A673 (cell line): ENCODE results near the gene ATP1A2. TPM values are rescaled to one million over a fixed set of nuclear protein-coding genes. Genes with fewer than 3 reads are reported as not detected.

Source experiments
- BruUV-seq: library from RNA; stranded (reverse); fragments of 400-500 nt; replicated peaks from 2 replicates; lab custom pipeline; 2021; lab: Mats Ljungman, UMichigan
- CTCF ChIA-PET: fragments of 300-600 bp; sonication (Branson Sonifier 250); formaldehyde crosslinking; loops from one replicate; lab custom pipeline; 2022; ENCODE audit warnings: antibody characterized with exemption; lab: Charles Lee
- POLR2A ChIA-PET: fragments of 300-600 bp; sonication (Branson Sonifier 250); formaldehyde crosslinking; loops from one replicate; lab custom pipeline; 2022; ENCODE audit warnings: antibody characterized with exemption; ENCODE audit not compliant: low non-redundant PET; lab: Charles Lee
- DNase-seq: peaks from one replicate; pipeline ENCODE4 v3.0.0-alpha.2; 2015; ENCODE audit warnings: low spot score
- H3K27ac ChIP-seq: fragments of 200-600 bp; sonication (generic); 2 replicates; pipeline ENCODE4 v1.5.1; 2016; ENCODE audit warnings: mixed run types, low read depth, mild to moderate bottlenecking, mixed read lengths, antibody characterized with exemption, low read length; ENCODE audit not compliant: poor library complexity, severe bottlenecking
- H3K27me3 ChIP-seq: fragments of 200-600 bp; sonication (generic); replicated peaks from 2 replicates; pipeline ENCODE4 v1.6.1; 2017; ENCODE audit warnings: mixed run types, low read depth, mild to moderate bottlenecking, mixed read lengths, antibody characterized with exemption, low read length; ENCODE audit not compliant: insufficient read depth, poor library complexity
- H3K36me3 ChIP-seq: fragments of 200-600 bp; sonication (generic); 2 replicates; pipeline ENCODE4 v1.6.1; 2016; ENCODE audit warnings: mixed run types, mild to moderate bottlenecking, mixed read lengths, antibody characterized with exemption, low read length; ENCODE audit not compliant: insufficient read depth, poor library complexity, severe bottlenecking
- H3K4me1 ChIP-seq: fragments of 200-600 bp; sonication (generic); 2 replicates; pipeline ENCODE4 v1.6.1; 2017; ENCODE audit warnings: mixed run types, mild to moderate bottlenecking, mixed read lengths, antibody characterized with exemption, low read length; ENCODE audit not compliant: insufficient read depth, poor library complexity, severe bottlenecking
- H3K4me3 ChIP-seq: fragments of 200-600 bp; sonication (generic); 2 replicates; pipeline ENCODE4 v1.5.1; 2016; ENCODE audit warnings: low read depth, mixed run types, mild to moderate bottlenecking, mixed read lengths, low read length; ENCODE audit not compliant: poor library complexity, severe bottlenecking
- H3K9me3 ChIP-seq: fragments of 200-600 bp; sonication (generic); 2 replicates; pipeline ENCODE4 v1.6.1; 2016; ENCODE audit warnings: mixed run types, low read depth, mild to moderate bottlenecking, mixed read lengths, antibody characterized with exemption, low read length; ENCODE audit not compliant: poor library complexity, severe bottlenecking
- CTCF ChIP-seq: fragments of 300-800, 200-600 bp; sonication (generic); conservative IDR thresholded peaks from 2 replicates; pipeline ENCODE4 v1.5.1; 2017; ENCODE audit warnings: low read depth, mild to moderate bottlenecking, antibody characterized with exemption, low read length, moderate library complexity, mixed read lengths
- EZH2 ChIP-seq: fragments of 200-600 bp; sonication (generic); IDR thresholded peaks from 2 replicates; pipeline ENCODE4 v1.6.1; 2017; ENCODE audit warnings: borderline replicate concordance, low read depth, mild to moderate bottlenecking, mixed read lengths, antibody characterized with exemption, low read length; ENCODE audit not compliant: poor library complexity, severe bottlenecking
- intact Hi-C: fragments of 100-400 bp; cut with micrococcal nuclease; formaldehyde crosslinking; loops from one replicate; pipeline ENCODE4 v1.10.0; 2022; ENCODE audit not compliant: unreplicated experiment
- total RNA-seq: library from RNA; stranded (reverse); gene quantifications from 2 replicates; pipeline ENCODE4 v1.2.3, GENCODE V29; 2021

Gene ATP1A2
- total RNA-seq, 1 experiment from 2014 or later = not detected

GRCh38 chr1:160113407-160113806, 2.2 kb upstream of the ATP1A2 start:
- no peaks in the 10 kb centered on the region for H3K36me3 ChIP-seq
- TF ChIP-seq CTCF = no peak
- no peak for TF ChIP-seq EZH2
- intact Hi-C loops = no loop called here
- H3K4me1 ChIP-seq = peaks cover 5% of the 10 kb centered on the region
- DNase-seq = no peak
- no peaks in the 10 kb centered on the region for H3K27me3 ChIP-seq
- H3K27ac ChIP-seq = no peak overlapping the region
- CTCF ChIA-PET = no interaction called here
- no peak overlapping the region for H3K4me3 ChIP-seq
- POLR2A ChIA-PET = no interaction called here
- no TSS peak for BruUV-seq
- H3K9me3 ChIP-seq = no peaks in the 10 kb centered on the region

- intact Hi-C loops = no loop called here
- Histone ChIP-seq H3K36me3 (no peaks in the 10 kb centered on the region), H3K27me3 (no peaks in the 10 kb centered on the region), H3K9me3 (no peaks in the 10 kb centered on the region), H3K27ac (no peak overlapping the region), H3K4me3 (no peak overlapping the region), H3K4me1 (peaks cover 5% of the 10 kb centered on the region)
- ChIA-PET CTCF (interaction anchor here (0.6 kb wide), 1 partner anchor 929 kb away, joined by 3 read pairs; no protein-coding TSS in a partner anchor), POLR2A (no interaction called here)
- DNase-seq = no peak
- no TSS peak for BruUV-seq
- TF ChIP-seq CTCF (no peak), EZH2 (no peak)
Observed at GRCh38 chr1:160114085-160114484, 1.5 kb upstream of the ATP1A2 start.

GRCh38 chr1:160116283-160117147, 956 bp downstream of the ATP1A2 start:
- intact Hi-C loops = no loop called here
- TF ChIP-seq CTCF (no peak), EZH2 (no peak)
- H3K4me3 ChIP-seq = no peak overlapping the region

More at GRCh38 chr1:160116283-160117147, 956 bp downstream of the ATP1A2 start:
- H3K4me1 ChIP-seq = no peaks in the 10 kb centered on the region
- H3K36me3 ChIP-seq = no peaks in the 10 kb centered on the region
- H3K27ac ChIP-seq = no peak overlapping the region
- no peaks in the 10 kb centered on the region for H3K27me3 ChIP-seq
- no peak for DNase-seq
- BruUV-seq = no TSS peak
- POLR2A ChIA-PET = no interaction called here
- no peaks in the 10 kb centered on the region for H3K9me3 ChIP-seq
- CTCF ChIA-PET = no interaction called here
